HuH-7 (cell line): Measurements from ENCODE around the gene CSF1R.

Source experiments
- DNase-seq: peaks from one replicate; pipeline ENCODE4 v3.0.0; 2011; ENCODE audit warnings: low spot score

Gene CSF1R

GRCh38 chr5:150120617-150121447 lies 34.5 kb upstream of the CSF1R start:
- DNase-seq, result no peak

GRCh38 chr5:150120062-150120441 lies 33.7 kb upstream of the CSF1R start:
- DNase-seq, result no peak

- no peak for DNase-seq
Observed at GRCh38 chr5:150119421-150120061, 33.2 kb upstream of the CSF1R start.

- no peak for DNase-seq
Observed at GRCh38 chr5:150118561-150119229, 32.3 kb upstream of the CSF1R start.

- DNase-seq, result no peak
Observed at GRCh38 chr5:150117945-150118560, 31.7 kb upstream of the CSF1R start.

- no peak for DNase-seq
Observed at GRCh38 chr5:150116667-150117400, 30.5 kb upstream of the CSF1R start.

- no peak for DNase-seq
Observed at GRCh38 chr5:150114773-150115408, 28.5 kb upstream of the CSF1R start.

- DNase-seq, result no peak
Observed at GRCh38 chr5:150114102-150114641, 27.8 kb upstream of the CSF1R start.

- no peak for DNase-seq
Observed at GRCh38 chr5:150113047-150113744, 26.8 kb upstream of the CSF1R start.

- DNase-seq, result no peak
Observed at GRCh38 chr5:150112201-150113046, 26.1 kb upstream of the CSF1R start.

GRCh38 chr5:150111122-150111521 lies 24.8 kb upstream of the CSF1R start:
- DNase-seq, result no peak

GRCh38 chr5:150109921-150110320 lies 23.6 kb upstream of the CSF1R start:
- DNase-seq, result no peak

GRCh38 chr5:150108711-150109514 lies 22.6 kb upstream of the CSF1R start:
- no peak for DNase-seq

GRCh38 chr5:150107909-150108447 lies 21.6 kb upstream of the CSF1R start:
- DNase-seq, result no peak

GRCh38 chr5:150106674-150107426 lies 20.5 kb upstream of the CSF1R start:
- no peak for DNase-seq

GRCh38 chr5:150105928-150106615 lies 19.7 kb upstream of the CSF1R start:
- DNase-seq, result no peak

- no peak for DNase-seq
Observed at GRCh38 chr5:150104550-150104870, 18.2 kb upstream of the CSF1R start.
